ENCODE measurements around the gene RTN4RL1.

The RTN4RL1 gene

GRCh38 chr17:1997927-1998742 is 27.0 kb downstream of the RTN4RL1 start:
- DNase-seq (ENCODE audit: low spot score), result no peak

GRCh38 chr17:1997289-1997926 is 27.7 kb downstream of the RTN4RL1 start:
- in situ Hi-C loops (cut with MboI; ENCODE audit: low sequenced_read_pairs, unreplicated experiment), result no loop called here
- no peak for DNase-seq (ENCODE audit: low spot score)
- TF ChIP-seq CTCF (IDR thresholded peaks at IDR 0.05; ENCODE audit: borderline replicate concordance, control extremely low read depth, extremely low read depth, insufficient read depth, missing control alignments), result no peak

More at GRCh38 chr17:1997927-1998742, 27.0 kb downstream of the RTN4RL1 start:
- in situ Hi-C loops (cut with MboI; ENCODE audit: low sequenced_read_pairs, unreplicated experiment), result no loop called here
- no peak for TF ChIP-seq CTCF (IDR thresholded peaks at IDR 0.05; ENCODE audit: borderline replicate concordance, control extremely low read depth, extremely low read depth, insufficient read depth, missing control alignments)

- DNase-seq (ENCODE audit: low spot score), result no peak
- in situ Hi-C loops (cut with MboI; ENCODE audit: low sequenced_read_pairs, unreplicated experiment), result no loop called here
Measured at GRCh38 chr17:1996800-1997288, 28.3 kb downstream of the RTN4RL1 start.

GRCh38 chr17:1995907-1996799 is 29.0 kb downstream of the RTN4RL1 start:
- DNase-seq (ENCODE audit: low spot score), result no peak
- in situ Hi-C loops (cut with MboI; ENCODE audit: low sequenced_read_pairs, unreplicated experiment), result no loop called here
- no peak for TF ChIP-seq CTCF (IDR thresholded peaks at IDR 0.05; ENCODE audit: borderline replicate concordance, control extremely low read depth, extremely low read depth, insufficient read depth, missing control alignments)

More at GRCh38 chr17:1996800-1997288, 28.3 kb downstream of the RTN4RL1 start:
- TF ChIP-seq CTCF (IDR thresholded peaks at IDR 0.05; ENCODE audit: borderline replicate concordance, control extremely low read depth, extremely low read depth, insufficient read depth, missing control alignments), result no peak

- in situ Hi-C loops (cut with MboI; ENCODE audit: low sequenced_read_pairs, unreplicated experiment), result no loop called here
- DNase-seq (ENCODE audit: low spot score), result no peak
- no peak for TF ChIP-seq CTCF (IDR thresholded peaks at IDR 0.05; ENCODE audit: borderline replicate concordance, control extremely low read depth, extremely low read depth, insufficient read depth, missing control alignments)
Measured at GRCh38 chr17:1995321-1995892, 29.7 kb downstream of the RTN4RL1 start.

DNA sequence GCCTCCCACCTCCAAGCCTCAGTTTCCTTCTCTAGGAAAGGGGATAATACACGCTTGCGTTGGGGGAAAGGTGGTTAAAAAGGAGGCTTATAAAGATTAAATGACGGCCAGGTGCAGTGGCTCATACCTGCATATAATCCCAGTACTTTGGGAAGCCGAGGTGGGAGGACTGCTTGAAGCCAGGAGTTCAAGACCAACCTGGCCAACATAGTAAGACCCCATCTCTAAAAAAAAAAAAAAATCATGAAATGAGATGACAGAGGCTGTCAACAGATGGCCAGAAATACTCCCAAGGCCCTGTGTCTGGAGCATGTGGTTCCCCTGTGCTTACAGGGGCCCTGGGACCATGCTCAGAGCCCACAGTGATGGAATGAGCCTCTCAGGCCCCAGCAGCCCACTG is 30.4 kb downstream of the RTN4RL1 start:
- in situ Hi-C loops (cut with MboI; ENCODE audit: low sequenced_read_pairs, unreplicated experiment), result no loop called here
- DNase-seq (ENCODE audit: low spot score), result no peak
- TF ChIP-seq CTCF (IDR thresholded peaks at IDR 0.05; ENCODE audit: borderline replicate concordance, control extremely low read depth, extremely low read depth, insufficient read depth, missing control alignments), result no peak

All from GM13976 (cell line).